GM19468 (cell line): Measurements from ENCODE around the gene DNM1.

Experiments
- ATAC-seq: cut with Tn5 transposase; IDR thresholded peaks from one replicate; pipeline ENCODE4 v1.9.1; 2021; ENCODE audit warnings: mild to moderate bottlenecking, moderate library complexity, moderate number of reproducible peaks; ENCODE audit not compliant: unreplicated experiment; ENCODE audit errors: extremely low read depth

Gene DNM1

GRCh38 chr9:128203024-128203706 is at the start of gene DNM1:
Gene DNM1 (plus strand): TSS chr9:128203379. CDS start chr9:128203471, 92 bp downstream.
- ATAC-seq: no peak

GRCh38 chr9:128153947-128154695 is 49.1 kb upstream of the DNM1 start:
- no peak for ATAC-seq

- ATAC-seq: no peak
Measured at GRCh38 chr9:128155736-128156500, 47.3 kb upstream of the DNM1 start.

- ATAC-seq: no peak
Measured at GRCh38 chr9:128159522-128159783, 43.7 kb upstream of the DNM1 start.

- ATAC-seq: peak; percentile 65
Measured at GRCh38 chr9:128159784-128160602, 43.2 kb upstream of the DNM1 start, which contains the start of gene BBLN. Gene BBLN (plus strand): TSS chr9:128160265. CDS start chr9:128160408, 143 bp downstream.

- ATAC-seq: no peak
Measured at GRCh38 chr9:128160603-128160987, 42.6 kb upstream of the DNM1 start.

- no peak for ATAC-seq
Measured at GRCh38 chr9:128161215-128161902, 41.8 kb upstream of the DNM1 start.

GRCh38 chr9:128162215-128163026 is 40.8 kb upstream of the DNM1 start:
- no peak for ATAC-seq

GRCh38 chr9:128163027-128163515 is 40.1 kb upstream of the DNM1 start:
- ATAC-seq: no peak

- ATAC-seq: no peak
Measured at GRCh38 chr9:128163523-128164306, 39.5 kb upstream of the DNM1 start.

- no peak for ATAC-seq
Measured at GRCh38 chr9:128164307-128164885, 38.8 kb upstream of the DNM1 start.

GRCh38 chr9:128166169-128166568 is 37.0 kb upstream of the DNM1 start:
- no peak for ATAC-seq

- ATAC-seq: no peak
Measured at GRCh38 chr9:128167209-128167608, 36.0 kb upstream of the DNM1 start.

GRCh38 chr9:128168731-128169308 is 34.4 kb upstream of the DNM1 start:
- ATAC-seq: no peak

- no peak for ATAC-seq
Measured at GRCh38 chr9:128169492-128169891, 33.7 kb upstream of the DNM1 start.

- ATAC-seq: no peak
Measured at GRCh38 chr9:128169925-128170324, 33.3 kb upstream of the DNM1 start.

- ATAC-seq: no peak
Measured at GRCh38 chr9:128174062-128174461, 29.1 kb upstream of the DNM1 start.
